GM21423 (cell line): ENCODE measurements around the gene ZEB2.

Experiments
- ATAC-seq: cut with Tn5 transposase; IDR thresholded peaks from one replicate; pipeline ENCODE4 v1.9.1; 2021; ENCODE audit warnings: mild to moderate bottlenecking, moderate library complexity; ENCODE audit not compliant: unreplicated experiment

Gene ZEB2

DNA sequence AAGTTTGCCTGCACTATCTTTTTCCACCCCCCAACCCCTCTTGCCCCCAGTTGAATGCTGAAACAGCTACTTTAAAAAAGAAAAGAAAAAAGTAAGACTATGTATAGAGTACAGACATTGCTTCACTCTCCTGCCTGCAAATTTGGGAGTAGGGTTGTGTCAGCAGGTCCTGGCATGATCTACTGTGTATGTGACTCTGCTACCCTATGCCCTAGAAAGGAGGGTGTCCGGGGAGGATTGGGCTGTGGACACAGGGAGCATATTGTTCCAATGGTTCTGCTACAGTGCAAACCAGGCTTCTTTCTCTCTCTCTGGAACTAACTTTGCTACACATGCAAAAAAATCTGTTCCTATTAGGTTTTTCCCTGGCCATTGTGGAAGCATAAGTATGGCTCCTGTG is 9.9 kb upstream of the ZEB2 start:
- ATAC-seq = no peak

DNA sequence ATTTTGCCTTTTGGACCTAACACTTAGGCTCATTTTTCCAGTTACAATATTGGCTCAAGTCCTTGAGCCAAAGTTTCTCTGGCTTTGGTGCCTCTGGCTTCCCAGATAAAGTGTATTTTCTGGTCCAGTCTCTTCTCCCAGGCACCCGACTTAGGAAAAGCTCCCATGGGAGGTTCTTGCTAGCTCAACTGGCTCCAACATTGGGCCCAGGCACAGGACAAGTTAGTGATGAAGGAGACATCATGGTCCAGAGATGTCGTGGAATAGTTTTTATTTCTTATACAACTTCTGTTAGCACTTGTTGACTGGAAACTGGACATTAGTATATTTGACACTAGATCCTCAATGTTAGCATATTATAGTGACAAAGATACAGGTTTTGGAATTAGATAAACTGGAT is 8.2 kb upstream of the ZEB2 start:
- no peak for ATAC-seq

DNA sequence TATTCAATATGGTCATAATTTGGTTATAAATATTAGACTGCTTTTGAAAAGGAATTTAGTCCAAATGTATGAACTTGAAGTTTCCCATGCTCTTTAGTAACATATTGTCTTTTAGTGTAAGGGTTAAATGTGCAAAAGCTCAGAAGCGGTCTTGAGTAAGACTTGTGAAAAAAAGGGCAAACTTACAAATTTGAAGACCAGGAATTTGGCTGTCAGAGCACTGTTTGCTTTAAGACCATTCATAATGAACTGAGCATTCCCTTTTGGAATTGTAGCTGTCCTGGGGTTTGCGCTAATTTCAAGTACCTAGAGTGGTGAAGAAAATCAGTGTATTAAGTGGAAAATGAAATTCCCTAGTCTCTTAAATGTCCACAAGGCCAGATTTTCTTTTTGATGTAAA is 6.9 kb upstream of the ZEB2 start:
- no peak for ATAC-seq

DNA sequence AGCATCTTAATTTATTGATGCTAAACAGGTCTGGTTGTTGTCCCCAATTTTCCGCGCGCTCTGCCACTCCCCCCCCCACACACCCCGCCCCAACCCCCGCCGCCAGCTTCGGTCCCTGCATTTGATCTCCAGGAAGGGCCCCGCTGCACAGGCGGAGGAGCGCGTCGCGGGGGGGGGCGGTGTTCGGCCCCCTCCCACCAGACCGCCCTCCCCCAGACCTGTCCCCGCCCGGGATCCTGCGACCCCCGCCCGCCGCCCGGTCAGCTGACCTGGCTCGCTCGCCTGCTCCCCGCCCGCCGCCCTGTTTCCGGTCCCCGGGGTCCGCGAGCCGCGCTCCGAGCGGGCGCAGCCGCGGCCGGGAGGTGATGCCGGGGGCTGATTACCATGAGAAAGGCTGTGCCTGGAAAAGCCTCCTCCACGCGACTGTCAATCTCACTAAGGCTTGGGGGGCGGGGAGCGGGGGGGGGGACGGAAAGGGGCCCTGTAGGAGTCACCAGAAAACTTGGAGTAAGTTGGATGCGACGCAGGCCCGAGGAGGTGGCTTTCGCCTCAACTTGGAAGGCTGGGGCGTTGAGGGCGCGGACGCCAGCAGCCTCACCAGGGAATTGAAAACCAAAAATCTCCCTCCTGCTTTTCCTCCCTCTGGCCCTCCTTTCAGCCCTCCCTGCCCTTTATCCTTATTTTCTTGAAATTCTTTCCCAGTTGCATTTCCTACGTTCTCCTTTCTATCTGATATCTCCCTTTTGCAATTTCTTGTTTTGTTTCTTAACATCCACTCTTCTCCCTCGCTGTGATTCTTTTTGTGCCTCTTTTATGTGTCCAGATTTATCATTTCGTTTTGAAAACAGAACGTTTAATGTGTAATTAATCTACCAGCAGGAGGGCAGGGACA is 4.4 kb upstream of the ZEB2 start:
- ATAC-seq = no peak

DNA sequence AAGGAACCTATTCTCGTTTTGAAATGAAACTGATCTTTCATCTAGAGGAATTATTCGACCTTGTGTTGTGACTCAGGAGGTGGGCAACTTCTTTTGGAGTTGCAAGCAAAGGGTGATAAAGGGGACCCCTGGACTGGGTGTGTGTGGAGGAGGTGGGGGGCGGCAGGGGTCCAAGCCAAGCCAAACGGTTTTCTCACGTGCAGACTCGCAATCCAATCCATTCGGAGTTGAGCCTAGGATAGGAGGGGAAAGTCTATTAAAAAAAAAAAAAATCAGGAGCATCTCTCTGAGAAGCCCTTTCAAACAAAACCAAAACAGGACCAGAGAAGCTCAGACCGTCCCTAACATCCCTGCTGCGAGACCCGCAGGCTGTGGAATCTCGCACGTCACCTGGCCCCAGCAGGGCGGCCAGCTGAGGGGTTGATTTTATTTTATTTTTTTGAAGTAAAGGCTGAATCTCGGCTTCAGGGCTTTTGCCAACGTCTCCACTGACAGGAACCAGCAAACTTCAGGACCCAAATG is 3.7 kb upstream of the ZEB2 start:
- ATAC-seq = no peak

- ATAC-seq = no peak
Measured at GRCh38 chr2:144522897-144523595, 3.1 kb upstream of the ZEB2 start.

- no peak for ATAC-seq
Measured at GRCh38 chr2:144522176-144522896, 2.4 kb upstream of the ZEB2 start.

- ATAC-seq = no peak
Measured at GRCh38 chr2:144521686-144522085, 1.8 kb upstream of the ZEB2 start.

- no peak for ATAC-seq
Measured at GRCh38 chr2:144520756-144521487, 1.0 kb upstream of the ZEB2 start.

DNA sequence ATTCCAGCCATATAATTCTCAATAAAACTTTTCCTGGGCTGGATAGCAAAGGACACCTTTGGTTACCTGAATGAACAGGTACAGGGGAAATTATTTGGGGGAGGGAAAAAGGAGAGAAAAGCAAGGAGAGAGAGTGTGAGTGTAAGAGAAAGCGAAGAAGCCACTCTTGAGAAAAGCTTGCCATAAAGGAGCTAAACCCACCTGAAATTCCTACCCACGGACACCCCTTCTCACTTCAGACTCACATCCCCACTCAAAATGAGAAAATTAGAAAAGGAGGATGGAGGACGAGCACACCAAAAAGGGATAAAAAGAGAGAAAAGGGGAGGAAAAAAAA is 354 bp downstream of the ZEB2 start:
- no peak for ATAC-seq

DNA sequence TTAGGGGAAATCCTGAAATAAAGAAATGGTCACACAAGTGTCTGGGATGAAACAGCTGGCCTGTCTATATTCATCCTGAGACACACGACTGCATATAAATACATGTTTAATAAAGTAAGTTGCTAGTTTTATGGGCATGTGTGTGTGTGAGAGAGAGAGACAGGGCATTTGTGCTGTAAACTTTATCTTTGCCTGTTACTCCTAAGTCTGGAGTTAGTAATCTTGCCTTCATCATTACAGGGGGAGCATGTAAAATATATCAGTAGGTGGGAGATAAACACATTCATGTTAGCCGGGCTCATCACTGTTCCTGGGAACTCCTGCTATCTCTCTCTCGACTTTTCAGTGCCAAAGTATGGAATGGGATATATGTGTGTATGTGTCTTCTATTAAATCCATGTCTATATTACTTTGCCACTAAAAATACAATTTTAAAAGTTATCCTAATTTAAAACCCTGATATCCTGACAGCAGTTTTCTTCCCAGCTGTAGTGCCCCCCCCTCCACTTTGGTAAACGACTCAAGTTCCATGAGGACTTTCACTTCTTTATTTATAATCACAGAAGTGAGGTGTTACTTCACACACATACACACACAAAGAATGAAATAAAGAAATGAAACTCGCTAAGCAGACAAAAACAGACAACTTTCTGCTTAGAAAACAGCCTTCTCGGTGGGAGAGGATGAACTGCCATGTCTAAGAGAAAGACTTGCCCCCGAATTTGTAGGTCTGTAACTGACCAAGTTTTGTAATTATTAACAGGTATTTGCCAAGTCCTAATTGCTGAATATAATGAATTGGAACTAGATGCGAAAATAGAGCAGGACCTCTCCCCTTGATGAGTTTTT is 947 bp downstream of the ZEB2 start:
- ATAC-seq = peak; percentile 68

DNA sequence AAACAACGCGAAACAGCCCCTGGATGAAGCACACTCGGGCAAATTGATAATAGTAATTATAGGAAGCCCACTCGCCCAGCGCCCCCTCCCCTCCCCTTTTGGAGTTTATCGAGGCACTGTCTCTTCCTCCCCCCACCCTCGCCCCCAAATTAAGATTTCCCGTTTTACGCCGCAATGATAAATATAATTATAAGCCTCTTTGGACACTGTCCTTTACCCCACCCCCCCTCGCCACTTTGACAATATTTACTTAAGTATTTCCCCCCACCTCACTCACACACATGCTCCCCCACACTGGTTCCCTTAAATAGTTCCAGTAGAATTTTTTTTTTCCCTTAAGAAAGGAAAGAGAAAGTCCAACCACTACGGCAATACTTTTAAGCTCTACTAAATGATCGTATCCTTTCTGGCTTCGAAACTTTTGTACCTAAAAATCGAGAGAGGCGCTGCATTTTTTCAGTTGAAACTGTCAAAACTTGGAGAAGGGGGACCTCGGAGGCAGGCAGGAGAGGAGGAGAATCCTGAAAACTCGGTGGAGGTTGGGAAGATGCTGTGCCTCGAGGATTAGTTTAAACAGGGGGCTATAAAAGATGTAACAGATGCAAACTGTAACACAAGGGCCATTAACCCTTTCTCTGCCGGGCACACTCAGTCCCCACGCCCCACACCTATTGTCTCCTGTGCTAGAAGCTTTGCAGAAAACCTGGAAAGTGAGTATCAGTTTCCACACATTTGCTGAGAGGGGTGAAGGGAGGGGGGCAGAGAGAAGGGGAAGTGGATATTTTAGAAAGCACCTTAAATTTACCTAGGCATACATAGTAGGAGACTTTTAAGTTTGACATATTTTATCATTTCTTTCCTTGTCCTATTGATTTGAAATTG is 1.8 kb downstream of the ZEB2 start:
- ATAC-seq = no peak

DNA sequence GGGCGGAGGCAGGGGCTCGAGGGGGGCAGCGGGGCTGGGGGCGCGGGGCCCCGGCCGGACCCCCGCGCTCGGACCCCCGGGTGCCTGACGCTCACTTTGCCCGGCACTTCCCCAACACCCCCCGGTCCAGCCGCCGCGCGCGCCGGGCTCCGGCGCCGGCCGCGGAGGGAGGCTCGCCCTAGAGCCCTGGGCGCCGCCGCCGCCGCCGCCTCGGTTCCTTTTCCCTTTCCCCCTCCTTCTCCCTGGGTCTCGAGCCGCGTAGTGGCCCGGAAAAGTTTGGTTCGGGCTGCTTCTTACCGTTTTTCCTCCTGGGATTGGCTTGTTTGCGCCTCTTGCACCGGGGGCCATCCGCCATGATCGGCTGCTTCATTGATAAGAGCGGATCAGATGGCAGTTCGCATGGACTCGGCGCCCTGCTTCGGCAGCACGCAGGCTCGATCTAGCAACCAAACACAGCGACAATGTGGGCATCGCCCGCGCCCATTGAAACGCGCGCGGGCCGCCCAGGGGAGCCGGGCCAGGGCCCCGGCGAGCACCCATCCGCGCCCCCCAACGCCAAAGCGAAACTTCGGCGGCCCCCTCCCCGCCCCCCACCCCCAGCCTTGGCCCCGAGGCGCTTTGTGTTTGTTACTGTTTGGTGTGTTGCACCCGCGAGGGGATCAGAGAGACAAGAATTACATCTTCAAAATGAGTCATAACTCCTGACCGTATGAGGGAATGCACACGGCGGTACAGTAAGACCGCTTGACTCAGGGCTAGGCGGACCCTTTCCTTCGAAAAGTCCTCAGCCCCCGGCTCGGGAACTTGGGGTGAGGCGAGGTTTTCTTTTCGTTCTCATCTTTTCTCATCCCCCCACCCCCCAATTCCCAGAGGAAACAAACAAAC is 2.7 kb downstream of the ZEB2 start:
- peak; percentile 45 for ATAC-seq

- ATAC-seq = peak; percentile 10
Measured at GRCh38 chr2:144516411-144516980, 3.4 kb downstream of the ZEB2 start.

- no peak for ATAC-seq
Measured at GRCh38 chr2:144515696-144516410, 4.1 kb downstream of the ZEB2 start.

- ATAC-seq = no peak
Measured at GRCh38 chr2:144515099-144515695, 4.7 kb downstream of the ZEB2 start.
